ENCODE measurements around the gene GALNS.

Gene GALNS

DNA sequence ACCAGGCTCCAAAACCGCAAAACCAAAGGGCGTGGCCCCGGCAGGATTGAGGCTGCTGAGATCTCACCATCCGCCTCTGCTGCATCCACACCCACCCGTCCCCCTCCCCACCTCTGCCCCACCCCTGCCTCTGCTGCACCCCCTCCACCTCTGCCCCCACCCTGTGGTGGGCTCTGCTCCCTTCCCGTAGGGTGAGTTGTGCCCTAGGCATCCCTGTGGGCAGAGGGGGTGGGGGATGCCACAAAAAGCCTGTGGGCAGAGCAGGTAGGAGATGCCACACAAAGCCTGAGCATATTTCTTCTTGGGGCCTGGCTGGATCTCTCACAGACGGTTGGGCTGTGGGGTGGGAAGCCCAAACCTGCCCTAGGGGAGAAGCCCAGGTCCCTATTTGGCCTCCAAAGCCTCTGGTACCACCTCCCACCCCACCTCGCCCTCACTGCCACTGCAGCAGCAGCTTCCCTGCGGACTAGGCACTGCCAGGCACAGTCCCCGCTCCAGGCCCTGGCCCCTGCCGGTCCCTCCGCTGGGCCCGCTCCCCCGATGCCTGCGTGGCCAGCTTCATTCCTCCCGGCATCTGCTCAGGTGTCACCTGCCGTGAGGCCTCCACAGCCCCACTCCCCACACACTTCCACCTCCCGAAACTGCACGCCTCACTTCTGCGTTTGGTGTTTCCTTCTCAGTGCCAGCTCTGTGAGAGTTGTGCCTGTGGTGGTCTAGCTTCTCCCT, 21.0 kb upstream of the GALNS start:
- in situ Hi-C loops (cut with HindIII; ENCODE audit: low sequenced_read_pairs), result no loop called here

GRCh38 chr16:88876942-88877526, 20.3 kb upstream of the GALNS start:
- in situ Hi-C loops (cut with HindIII; ENCODE audit: low sequenced_read_pairs), result no loop called here

GRCh38 chr16:88875703-88876234, 19.0 kb upstream of the GALNS start:
- in situ Hi-C loops (cut with HindIII; ENCODE audit: low sequenced_read_pairs), result no loop called here

GRCh38 chr16:88874938-88875599, 18.3 kb upstream of the GALNS start:
- in situ Hi-C loops (cut with HindIII; ENCODE audit: low sequenced_read_pairs), result loop anchor here (25.0 kb wide), 1 partner anchor 113 kb away; no protein-coding TSS in a partner anchor

- in situ Hi-C loops (cut with HindIII; ENCODE audit: low sequenced_read_pairs), result loop anchor here (25.0 kb wide), 1 partner anchor 110 kb away; no protein-coding TSS in a partner anchor
Observed at GRCh38 chr16:88872650-88873331, 16.0 kb upstream of the GALNS start.

DNA sequence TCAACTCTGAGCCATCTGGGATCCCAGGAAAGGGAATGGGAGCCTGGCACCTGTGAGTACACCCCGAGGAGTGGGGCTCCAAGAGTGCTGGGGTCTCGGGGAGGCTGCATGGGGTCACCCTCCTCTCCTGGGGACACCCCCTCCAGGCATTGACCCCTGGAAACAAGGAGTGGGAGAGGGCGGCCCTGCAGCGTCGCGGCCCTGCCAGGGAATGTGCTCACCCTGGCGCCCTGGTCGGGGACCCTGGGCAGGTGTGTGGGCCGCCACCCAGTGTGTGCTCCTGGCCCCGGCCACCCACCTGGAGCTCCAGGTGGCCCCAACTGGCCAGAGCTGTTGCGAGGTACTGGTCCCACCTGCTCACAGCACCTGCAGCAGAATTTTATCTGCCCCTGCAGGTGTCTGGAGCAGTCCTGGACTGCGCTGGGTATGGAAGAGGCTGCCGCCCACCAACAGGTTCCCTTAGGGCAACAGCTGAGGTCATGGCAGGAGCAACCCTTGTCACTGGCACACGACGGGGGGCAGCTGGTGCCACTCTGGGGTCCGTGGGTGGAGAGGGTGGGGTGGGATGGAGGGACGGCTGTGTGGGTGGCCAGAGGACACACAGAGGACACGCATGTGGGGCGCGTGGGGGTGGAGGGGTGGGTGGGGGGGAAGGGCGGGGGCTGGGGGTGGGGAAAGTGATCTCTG, 15.1 kb upstream of the GALNS start:
- in situ Hi-C loops (cut with HindIII; ENCODE audit: low sequenced_read_pairs), result loop anchor here (25.0 kb wide), 1 partner anchor 110 kb away; no protein-coding TSS in a partner anchor

GRCh38 chr16:88871349-88871702, 14.6 kb upstream of the GALNS start:
- in situ Hi-C loops (cut with HindIII; ENCODE audit: low sequenced_read_pairs), result loop anchor here (25.0 kb wide), 1 partner anchor 109 kb away; no protein-coding TSS in a partner anchor

- in situ Hi-C loops (cut with HindIII; ENCODE audit: low sequenced_read_pairs), result loop anchor here (25.0 kb wide), 1 partner anchor 108 kb away; no protein-coding TSS in a partner anchor
Observed at GRCh38 chr16:88870608-88871348, 14.0 kb upstream of the GALNS start.

DNA sequence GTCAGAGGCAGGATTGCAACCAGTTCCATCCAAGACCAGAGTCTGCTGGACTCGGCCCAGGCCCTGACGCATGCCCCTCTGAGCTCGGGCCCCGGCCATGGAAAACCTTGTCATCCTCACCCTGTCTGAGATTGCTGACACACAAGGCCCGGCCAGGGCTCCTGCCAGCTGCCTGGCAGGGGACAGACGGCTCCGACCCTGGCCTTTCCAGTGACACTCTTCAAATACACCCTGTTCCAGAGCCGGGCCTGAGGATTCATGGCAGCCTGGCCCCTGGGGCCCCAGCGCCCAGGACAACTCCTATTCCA, 12.9 kb upstream of the GALNS start:
- in situ Hi-C loops (cut with HindIII; ENCODE audit: low sequenced_read_pairs), result loop anchor here (25.0 kb wide), 1 partner anchor 107 kb away; no protein-coding TSS in a partner anchor

DNA sequence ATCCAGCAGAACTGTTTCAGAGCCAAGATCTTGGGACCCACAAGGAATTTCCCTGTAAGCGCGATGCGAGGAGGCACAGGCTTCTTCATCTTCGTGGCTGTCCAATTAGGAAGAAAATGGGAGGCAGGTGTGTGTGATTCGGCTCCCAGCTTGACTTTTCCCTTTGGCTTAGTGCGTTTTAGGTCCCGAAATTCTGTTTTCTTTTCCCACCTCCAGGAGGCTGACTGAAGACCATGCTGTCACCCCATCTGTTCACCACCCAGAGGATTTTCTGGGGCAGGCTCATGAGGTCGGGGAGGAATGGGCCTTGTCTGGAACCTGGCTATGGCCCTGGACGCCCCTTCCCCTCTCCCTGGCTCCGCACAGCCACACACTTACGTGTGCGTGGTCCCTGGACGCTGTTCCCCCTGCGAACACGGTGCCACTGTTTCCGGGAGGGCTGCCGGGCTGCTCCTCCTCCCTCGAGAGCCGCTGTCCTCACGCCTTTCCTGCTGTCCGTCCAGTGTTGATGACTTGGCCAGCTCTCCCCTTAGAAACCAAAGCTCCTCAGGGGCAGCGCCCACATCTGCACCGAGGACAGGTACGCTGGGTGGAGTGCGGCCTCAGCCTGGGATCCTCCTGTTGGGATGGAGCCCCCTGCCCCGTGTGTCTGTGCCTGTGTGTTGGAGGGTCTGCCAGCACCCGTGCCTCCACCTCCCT, 12.4 kb upstream of the GALNS start:
- in situ Hi-C loops (cut with HindIII; ENCODE audit: low sequenced_read_pairs), result loop anchor here (25.0 kb wide), 1 partner anchor 107 kb away; no protein-coding TSS in a partner anchor

- in situ Hi-C loops (cut with HindIII; ENCODE audit: low sequenced_read_pairs), result loop anchor here (25.0 kb wide), 1 partner anchor 105 kb away; no protein-coding TSS in a partner anchor
Observed at GRCh38 chr16:88867581-88868246, 11.0 kb upstream of the GALNS start.

DNA sequence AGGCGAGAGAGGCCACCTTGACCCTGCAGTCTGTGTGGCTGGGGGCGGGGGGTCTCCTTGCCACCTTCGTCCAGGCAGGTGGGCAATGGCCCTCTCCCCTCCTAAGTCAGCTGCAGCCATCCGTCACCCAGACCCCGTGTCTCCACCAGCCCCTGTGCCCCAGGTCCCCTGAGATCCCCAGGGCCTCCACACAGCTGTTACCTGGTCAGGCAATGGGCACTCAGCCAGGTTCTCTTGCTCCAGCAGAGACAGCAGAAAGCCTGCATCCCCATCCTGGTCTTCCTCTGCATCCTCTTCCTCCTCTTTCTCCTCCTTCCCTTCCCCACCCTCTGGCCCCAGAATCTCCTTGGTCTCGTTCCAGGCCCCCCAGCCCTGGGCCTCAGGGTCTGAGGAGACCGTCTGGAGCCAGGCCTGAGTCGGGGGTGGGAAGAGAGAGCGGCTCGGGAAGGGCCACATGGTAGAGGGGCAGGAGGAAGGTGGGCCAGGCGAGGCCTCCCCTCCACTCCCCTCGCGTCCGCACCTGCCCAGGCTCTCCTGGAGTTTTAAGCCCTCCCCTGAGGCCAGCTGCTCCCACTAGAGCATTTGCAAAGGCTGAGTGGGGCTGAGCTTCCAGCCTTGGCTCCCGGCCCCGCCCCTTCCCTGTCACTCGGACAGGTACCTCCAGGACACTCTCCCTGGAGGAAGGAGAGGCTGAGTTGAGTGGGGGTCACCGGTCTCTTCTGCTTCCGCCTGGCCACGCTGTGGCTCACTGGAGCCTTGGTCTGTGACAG, 9.6 kb upstream of the GALNS start, which contains the start of gene PABPN1L:
TSS of gene PABPN1L (minus strand) at position 510 of the 770 bp plus-strand sequence. CDS start at position 456, 54 bp downstream.
- in situ Hi-C loops (cut with HindIII; ENCODE audit: low sequenced_read_pairs), result loop anchor here (25.0 kb wide), 1 partner anchor 104 kb away; no protein-coding TSS in a partner anchor

- in situ Hi-C loops (cut with HindIII; ENCODE audit: low sequenced_read_pairs), result loop anchor here (25.0 kb wide), 1 partner anchor 103 kb away; no protein-coding TSS in a partner anchor
Observed at GRCh38 chr16:88865742-88866141, 9.0 kb upstream of the GALNS start.

GRCh38 chr16:88865310-88865709, 8.6 kb upstream of the GALNS start:
- in situ Hi-C loops (cut with HindIII; ENCODE audit: low sequenced_read_pairs), result loop anchor here (25.0 kb wide), 1 partner anchor 103 kb away; no protein-coding TSS in a partner anchor

DNA sequence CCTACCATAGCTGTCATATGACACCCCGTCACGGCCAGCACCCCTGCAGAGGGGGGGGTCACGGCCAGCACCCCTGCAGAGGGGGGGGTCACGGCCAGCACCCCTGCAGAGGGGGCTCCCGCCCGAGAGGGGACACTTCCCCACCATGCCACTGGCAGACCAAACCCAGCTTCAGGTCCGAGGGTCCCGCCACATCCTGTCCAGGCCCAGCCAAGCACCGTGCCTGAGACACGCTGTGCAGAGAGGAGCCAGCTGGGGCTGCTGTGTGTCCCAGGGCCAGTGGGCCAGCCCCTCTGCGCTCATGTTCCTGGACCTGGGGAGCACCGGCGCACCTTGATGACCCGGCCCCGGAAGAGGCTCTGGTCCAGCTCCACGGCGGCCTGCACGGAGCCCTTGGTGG, 7.8 kb upstream of the GALNS start:
- in situ Hi-C loops (cut with HindIII; ENCODE audit: low sequenced_read_pairs), result loop anchor here (25.0 kb wide), 1 partner anchor 102 kb away; no protein-coding TSS in a partner anchor

DNA sequence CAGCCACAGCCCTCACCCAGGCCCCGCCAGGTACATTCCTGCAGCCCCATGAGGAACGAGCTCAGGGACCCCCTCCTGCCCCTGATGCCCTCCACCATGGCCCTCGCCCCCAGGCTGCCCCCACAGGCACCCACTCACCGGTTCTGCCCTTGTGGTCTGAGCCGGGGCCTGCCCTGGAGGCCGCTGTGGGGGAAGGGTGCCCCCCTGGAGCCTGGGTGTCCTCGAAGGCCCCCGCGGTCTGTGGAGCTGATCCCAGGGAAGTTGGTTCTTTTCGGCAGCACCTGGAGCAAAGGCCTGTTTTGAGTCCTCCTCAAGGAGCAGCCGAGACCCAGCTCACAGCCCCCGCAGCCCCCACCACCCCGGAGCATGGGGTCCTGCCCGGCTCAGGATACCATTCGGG, 7.4 kb upstream of the GALNS start:
- in situ Hi-C loops (cut with HindIII; ENCODE audit: low sequenced_read_pairs), result loop anchor here (25.0 kb wide), 1 partner anchor 102 kb away; no protein-coding TSS in a partner anchor

- in situ Hi-C loops (cut with HindIII; ENCODE audit: low sequenced_read_pairs), result loop anchor here (25.0 kb wide), 1 partner anchor 101 kb away; no protein-coding TSS in a partner anchor
Observed at GRCh38 chr16:88863426-88863825, 6.7 kb upstream of the GALNS start.
